H54 (cell line): Measurements from ENCODE around the gene FZD4.
"Not testable (repeated sequence)": the region's sequence is repeated elsewhere in the genome, so short reads cannot be mapped to it uniquely, and the experiment has no call there.

Experiments
- DNase-seq: peaks from one replicate; pipeline ENCODE4 v3.0.0; 2011; ENCODE audit warnings: low spot score, mixed read lengths; ENCODE audit not compliant: insufficient read length
- FAIRE-seq: peaks from 3 replicates; lab custom pipeline; 2011; peaks lifted over from hg19 to GRCh38; lab: Jason Lieb, UNC
- POLR2A ChIP-seq: IDR thresholded peaks from 2 replicates; pipeline ENCODE4 v1.6.1; 2011; ENCODE audit warnings: low read depth, mild to moderate bottlenecking, low read length

The FZD4 gene

GRCh38 chr11:86918496-86918895 lies 36.7 kb downstream of the FZD4 start:
- FAIRE-seq (no peak), DNase-seq (no peak)
- no peak for TF ChIP-seq POLR2A

DNA sequence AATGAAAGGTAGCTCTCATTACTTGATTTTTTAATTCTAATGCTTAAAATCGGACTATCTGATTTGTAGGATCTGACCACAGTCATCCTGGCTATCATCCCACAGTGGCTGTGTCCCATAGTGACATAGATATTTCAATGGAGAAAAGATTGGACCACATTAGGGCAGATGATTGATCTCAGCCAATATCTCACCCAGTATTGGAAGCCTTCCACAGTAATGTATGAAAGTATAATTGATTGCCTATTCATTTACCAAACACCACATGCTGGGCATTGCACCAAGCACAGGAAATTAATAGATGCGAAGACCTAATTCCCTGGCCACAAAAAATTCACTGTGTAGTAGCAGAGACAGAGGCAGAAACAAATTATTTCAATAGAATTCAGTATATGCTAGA lies 37.6 kb downstream of the FZD4 start:
- TF ChIP-seq POLR2A, result no peak
- no peak for FAIRE-seq
- no peak for DNase-seq

DNA sequence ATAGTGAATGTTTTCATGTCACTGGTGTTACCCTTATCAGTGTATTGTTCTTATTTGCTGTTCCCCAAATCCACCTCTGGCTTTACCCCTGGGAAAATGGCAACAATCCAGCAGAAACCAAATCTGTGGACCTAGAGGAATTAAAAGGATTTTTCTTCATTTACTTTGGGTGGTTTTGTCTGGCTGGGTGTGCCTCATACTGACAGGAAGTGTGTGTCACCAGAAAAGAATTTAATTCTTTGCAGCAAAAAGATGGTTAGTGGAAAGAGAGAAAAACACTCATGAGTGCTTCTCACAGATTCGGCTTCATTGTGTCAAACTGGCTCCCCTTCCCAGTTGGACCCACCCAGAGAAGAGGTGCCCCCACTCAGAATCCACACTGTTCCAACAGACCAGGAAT lies 38.9 kb downstream of the FZD4 start:
- peak; percentile 49 for DNase-seq
- FAIRE-seq, result peak; percentile 87
- TF ChIP-seq POLR2A, result no peak

- FAIRE-seq, DNase-seq: not testable (repeated sequence)
Measured at GRCh38 chr11:86915850-86916249, 39.3 kb downstream of the FZD4 start.

DNA sequence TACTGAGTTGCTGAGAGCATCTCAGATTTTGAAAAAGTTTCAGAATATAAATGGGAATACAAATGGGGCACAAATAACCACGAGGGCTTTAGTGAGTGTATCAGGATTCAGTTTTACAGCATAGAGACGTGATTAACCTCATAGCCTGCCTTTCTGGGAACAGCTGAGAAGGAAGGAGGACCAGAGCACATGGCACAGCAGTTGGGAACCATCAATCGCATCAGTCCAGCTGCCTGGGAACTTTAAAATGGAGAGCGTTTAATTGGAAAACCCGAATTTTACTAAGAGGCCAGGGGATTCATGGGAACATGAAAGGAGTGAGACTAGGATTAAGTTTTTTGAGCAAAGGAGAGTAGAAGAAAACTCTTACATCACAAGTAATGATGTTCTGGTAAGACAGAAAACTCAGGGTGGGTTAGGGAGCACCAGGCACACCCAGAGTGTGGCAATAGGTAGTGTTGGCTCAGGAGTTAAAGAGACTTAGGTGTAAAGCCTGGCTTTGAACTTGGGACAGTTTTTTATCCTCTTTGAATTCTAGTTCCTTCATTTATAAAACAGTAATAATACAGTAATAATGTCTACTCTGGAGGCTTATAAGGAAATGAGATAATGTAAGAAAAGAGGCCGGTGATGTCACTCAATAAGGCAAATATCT lies 40.2 kb downstream of the FZD4 start:
- FAIRE-seq, result no peak
- no peak for TF ChIP-seq POLR2A

GRCh38 chr11:86912238-86912637 lies 43.0 kb downstream of the FZD4 start:
- FAIRE-seq (no peak), DNase-seq (no peak)
- no peak for TF ChIP-seq POLR2A

More for the DNA sequence above, 40.2 kb downstream of the FZD4 start:
- DNase-seq, result no peak

DNA sequence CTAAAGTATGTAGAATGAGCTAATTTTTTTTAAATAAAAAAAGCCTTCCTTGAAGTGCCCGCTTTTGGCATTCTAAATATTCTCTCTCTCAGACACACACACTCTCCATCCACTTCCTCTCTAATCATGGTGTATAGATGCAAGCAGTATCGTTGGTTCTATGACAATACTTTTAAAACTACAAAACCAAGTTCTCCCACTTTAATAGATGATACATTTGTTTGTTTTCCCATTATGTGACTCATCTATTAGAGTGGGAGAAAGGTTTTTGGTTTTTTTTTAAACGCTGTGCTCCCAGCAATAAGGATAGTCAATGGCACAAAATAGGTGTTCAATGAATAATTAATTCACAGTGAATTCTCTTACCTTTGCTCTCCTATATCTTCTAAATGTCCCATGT lies 44.6 kb downstream of the FZD4 start:
- FAIRE-seq (no peak), DNase-seq (no peak)
- TF ChIP-seq POLR2A, result no peak

DNA sequence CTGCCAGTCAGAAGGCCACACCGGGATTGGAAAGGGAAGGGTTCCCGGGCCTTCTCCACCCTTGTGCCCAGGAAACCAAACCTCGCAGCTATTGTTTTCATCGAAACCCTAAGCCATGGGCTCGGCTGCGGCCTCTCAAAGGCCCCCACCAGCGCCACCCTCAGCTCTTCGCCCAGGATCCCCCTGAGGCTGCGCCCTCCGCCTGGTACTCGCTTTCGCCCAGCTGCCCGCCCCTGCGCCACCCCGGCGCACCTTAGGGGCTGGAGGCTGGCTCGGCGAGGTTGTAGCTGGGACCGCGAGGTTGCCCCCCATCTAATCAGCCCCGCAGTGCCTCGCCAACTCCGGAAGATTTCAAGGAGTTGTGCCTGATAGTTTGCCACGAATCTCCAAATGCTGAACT lies 49.0 kb downstream of the FZD4 start:
- TF ChIP-seq POLR2A, result no peak
- no peak for FAIRE-seq

GRCh38 chr11:86905252-86905651 lies 49.9 kb downstream of the FZD4 start:
- TF ChIP-seq POLR2A, result no peak
- no peak for FAIRE-seq
- DNase-seq, result no peak

More for the DNA sequence above, 49.0 kb downstream of the FZD4 start:
- DNase-seq, result no peak

DNA sequence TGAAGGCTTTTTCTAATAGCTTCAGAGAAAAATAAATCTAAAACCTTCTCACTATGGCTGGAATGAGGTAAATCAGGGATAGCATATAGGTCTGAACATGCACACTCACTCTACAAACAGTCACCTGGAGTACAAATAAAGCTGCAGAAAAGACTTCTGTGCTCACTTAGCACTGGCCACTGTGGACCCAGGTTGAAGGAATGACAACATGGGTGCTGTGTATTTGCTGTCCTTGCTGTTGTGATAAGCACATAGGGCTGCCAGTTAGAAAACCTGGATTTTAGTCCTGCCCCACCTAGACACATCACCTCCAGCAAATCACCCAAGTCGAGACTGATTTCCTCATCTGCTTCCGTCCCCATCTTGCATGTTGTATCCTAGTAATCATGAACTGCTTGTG lies 51.2 kb downstream of the FZD4 start:
- FAIRE-seq, result no peak
- no peak for DNase-seq
- no peak for TF ChIP-seq POLR2A

DNA sequence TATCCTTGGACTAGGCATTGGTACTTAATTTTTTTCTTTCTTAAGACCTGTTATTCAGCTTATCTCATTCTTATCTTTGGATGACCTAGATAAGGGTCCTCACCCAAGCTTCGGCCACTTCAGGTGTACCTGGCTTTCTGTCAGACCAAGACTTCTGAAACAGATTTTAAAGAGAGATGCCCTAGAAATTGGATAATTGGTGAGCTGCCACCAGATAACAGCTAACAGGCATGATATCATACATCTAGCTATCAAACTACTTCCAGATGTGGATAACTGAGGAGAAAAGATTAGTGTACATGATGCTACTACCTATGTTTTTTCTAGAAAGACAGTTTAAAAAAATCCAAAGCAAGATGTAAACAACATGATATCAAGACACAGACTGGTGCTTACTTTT lies 52.9 kb downstream of the FZD4 start:
- FAIRE-seq (no peak), DNase-seq (no peak)
- no peak for TF ChIP-seq POLR2A

DNA sequence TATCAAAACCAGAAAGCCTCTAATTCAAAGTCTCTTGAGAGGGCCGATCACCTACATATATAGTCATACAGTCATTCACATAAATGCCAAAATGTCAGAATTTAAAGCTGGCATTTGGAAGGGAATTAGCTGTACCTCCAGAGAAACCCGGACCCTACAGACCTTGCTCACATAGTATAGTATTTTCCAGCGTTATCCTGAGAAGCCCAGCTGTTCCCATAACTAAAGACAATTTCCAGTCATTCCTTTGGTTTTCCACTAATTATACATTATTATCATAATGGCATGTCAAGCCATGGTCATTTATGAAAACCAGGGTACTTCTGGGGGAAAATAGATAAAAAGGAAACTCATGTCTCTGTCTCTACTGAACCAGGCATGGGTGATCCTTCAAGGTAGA lies 53.6 kb downstream of the FZD4 start:
- FAIRE-seq, result no peak
- DNase-seq, result no peak
- TF ChIP-seq POLR2A, result no peak

DNA sequence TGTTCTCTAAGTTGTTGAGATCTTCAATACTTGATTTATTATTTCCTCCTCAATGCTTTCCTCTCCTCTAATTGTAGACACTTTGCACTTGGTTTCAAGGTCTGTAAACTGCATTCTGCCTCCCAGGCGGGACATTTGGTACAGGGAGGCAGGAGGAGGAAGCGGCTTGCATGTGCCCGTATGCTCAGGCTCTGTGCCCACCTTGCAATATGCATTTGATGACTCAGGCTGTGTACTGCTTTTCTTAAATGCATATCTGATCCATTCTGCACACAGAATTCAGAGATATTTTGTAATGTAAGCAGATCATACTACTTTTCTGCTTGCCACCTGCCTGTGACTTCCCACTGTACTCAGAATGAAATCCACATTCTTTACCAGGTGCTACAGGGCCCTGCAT lies 55.0 kb downstream of the FZD4 start:
- DNase-seq, result no peak
- no peak for TF ChIP-seq POLR2A
- FAIRE-seq, result no peak

- DNase-seq (no peak), FAIRE-seq (no peak)
- TF ChIP-seq POLR2A, result no peak
Measured at GRCh38 chr11:86898689-86899088, 56.5 kb downstream of the FZD4 start.

GRCh38 chr11:86896441-86896841 lies 58.8 kb downstream of the FZD4 start:
- FAIRE-seq (no peak), DNase-seq (no peak)
- no peak for TF ChIP-seq POLR2A
